ENCODE results near the gene FBXO31.

FBXO31 gene

GRCh38 chr16:87333101-87333500, 50.5 kb downstream of the FBXO31 start:
- no peak for TF ChIP-seq ZNF274 (IDR thresholded peaks at IDR 0.05; ENCODE audit: low read depth, low read length)
- no peak for TF ChIP-seq YY1 (IDR thresholded peaks at IDR 0.05; ENCODE audit: insufficient read depth, insufficient read length)
- TF ChIP-seq SUZ12 (IDR thresholded peaks at IDR 0.05; ENCODE audit: extremely low read depth, insufficient read depth, insufficient read length) = no peak
- H3K36me3 ChIP-seq (ENCODE audit: insufficient read depth, insufficient read length, low read length) = peaks cover 80% of the 10 kb centered on the region
- H3K9me3 ChIP-seq (ENCODE audit: insufficient read depth, low read length) = no peaks in the 10 kb centered on the region
- no peak overlapping the region for H3K4me3 ChIP-seq (ENCODE audit: insufficient read length, low read depth)
- DNase-seq (ENCODE audit: low read depth, low spot score) = no peak
- no peak overlapping the region for H3K9ac ChIP-seq (ENCODE audit: insufficient read length, low read depth)
- peaks cover 3% of the 10 kb centered on the region for H3K4me1 ChIP-seq (ENCODE audit: insufficient read depth, insufficient read length)
- H3K27me3 ChIP-seq (ENCODE audit: insufficient read depth, insufficient read length) = no peaks in the 10 kb centered on the region

DNA sequence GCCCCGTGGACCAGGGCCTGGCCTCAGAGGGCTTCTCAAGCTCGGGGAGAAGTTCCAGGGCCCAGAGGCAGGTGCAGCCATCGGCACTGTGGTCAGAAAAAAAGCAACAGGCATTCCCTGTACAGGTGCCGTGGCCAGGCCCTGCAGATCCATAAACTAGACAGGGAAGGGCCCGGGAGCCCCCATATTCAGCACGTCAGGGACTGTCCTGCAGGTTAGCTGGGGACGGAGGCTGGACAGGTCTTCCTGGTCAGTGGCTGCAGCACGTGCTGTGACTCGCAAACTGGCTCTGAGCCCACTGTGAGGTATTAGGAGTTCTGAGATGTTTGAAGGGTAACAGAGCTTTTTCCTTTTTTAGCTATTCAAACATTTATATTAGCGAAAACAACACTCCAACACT, 51.4 kb downstream of the FBXO31 start:
- H3K9me3 ChIP-seq (ENCODE audit: insufficient read depth, low read length) = no peaks in the 10 kb centered on the region
- H3K4me3 ChIP-seq (ENCODE audit: insufficient read length, low read depth) = no peak overlapping the region
- H3K27me3 ChIP-seq (ENCODE audit: insufficient read depth, insufficient read length) = no peaks in the 10 kb centered on the region
- TF ChIP-seq ZNF274 (IDR thresholded peaks at IDR 0.05; ENCODE audit: low read depth, low read length) (no peak), SUZ12 (IDR thresholded peaks at IDR 0.05; ENCODE audit: extremely low read depth, insufficient read depth, insufficient read length) (no peak), YY1 (IDR thresholded peaks at IDR 0.05; ENCODE audit: insufficient read depth, insufficient read length) (no peak)
- no peak overlapping the region for H3K9ac ChIP-seq (ENCODE audit: insufficient read length, low read depth)
- H3K4me1 ChIP-seq (ENCODE audit: insufficient read depth, insufficient read length) = peaks cover 3% of the 10 kb centered on the region
- peaks cover 87% of the 10 kb centered on the region for H3K36me3 ChIP-seq (ENCODE audit: insufficient read depth, insufficient read length, low read length)
- DNase-seq (ENCODE audit: low read depth, low spot score) = no peak

DNA sequence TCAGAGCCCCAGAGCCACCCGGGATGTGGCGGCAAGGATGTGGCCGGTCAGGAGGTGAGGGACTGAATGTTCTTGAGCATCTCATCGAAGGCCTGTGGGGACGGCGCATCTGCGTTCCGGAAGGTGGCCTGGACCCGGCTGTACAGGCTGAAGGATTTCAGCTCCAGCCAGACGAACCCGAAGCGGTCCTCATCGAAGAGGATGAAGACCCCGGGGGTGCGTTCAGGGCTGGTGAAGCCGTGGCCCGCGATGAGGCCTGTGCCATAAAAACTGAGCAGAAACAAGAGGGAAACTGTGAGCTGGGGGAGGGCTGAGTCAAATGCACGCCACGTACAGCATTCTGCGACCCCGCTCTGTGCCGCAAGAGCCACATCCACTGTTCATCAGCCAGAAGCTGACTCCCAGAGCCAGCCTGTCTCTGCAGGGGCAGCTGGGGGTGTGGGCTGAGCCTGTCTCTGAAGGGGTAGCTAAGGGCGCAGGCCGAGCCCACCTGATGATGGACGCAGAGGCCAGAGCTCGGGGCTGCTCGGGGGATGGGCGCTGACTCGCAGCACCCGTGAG, 52.3 kb downstream of the FBXO31 start:
- Histone ChIP-seq H3K9me3 (ENCODE audit: insufficient read depth, low read length) (no peaks in the 10 kb centered on the region), H3K4me1 (ENCODE audit: insufficient read depth, insufficient read length) (peaks cover 3% of the 10 kb centered on the region), H3K4me3 (ENCODE audit: insufficient read length, low read depth) (no peak overlapping the region), H3K9ac (ENCODE audit: insufficient read length, low read depth) (no peak overlapping the region), H3K27me3 (ENCODE audit: insufficient read depth, insufficient read length) (no peaks in the 10 kb centered on the region), H3K36me3 (ENCODE audit: insufficient read depth, insufficient read length, low read length) (peaks cover 89% of the 10 kb centered on the region)
- TF ChIP-seq ZNF274 (IDR thresholded peaks at IDR 0.05; ENCODE audit: low read depth, low read length) (no peak), SUZ12 (IDR thresholded peaks at IDR 0.05; ENCODE audit: extremely low read depth, insufficient read depth, insufficient read length) (no peak), YY1 (IDR thresholded peaks at IDR 0.05; ENCODE audit: insufficient read depth, insufficient read length) (no peak)
- DNase-seq (ENCODE audit: low read depth, low spot score) = no peak

DNA sequence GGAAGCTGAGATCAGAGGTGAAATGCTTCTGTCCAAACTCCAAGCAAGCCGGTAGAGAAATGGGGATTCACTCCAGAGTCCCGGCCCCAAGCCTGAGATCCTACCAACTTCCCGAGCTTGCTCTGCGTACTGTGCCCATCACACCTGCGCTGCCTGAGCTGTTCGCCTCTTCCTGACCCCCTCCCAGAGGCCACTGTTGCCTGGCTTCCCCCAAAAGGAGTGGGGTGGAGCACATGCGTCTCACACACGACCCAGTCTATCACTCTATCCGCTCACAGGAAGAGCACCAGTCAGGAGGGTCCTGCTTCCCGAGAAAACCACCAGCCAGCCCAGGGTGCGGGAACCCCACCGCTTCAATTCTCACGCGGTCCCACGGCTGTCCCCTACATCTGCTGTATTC, 52.9 kb downstream of the FBXO31 start:
- Histone ChIP-seq H3K9me3 (ENCODE audit: insufficient read depth, low read length) (no peaks in the 10 kb centered on the region), H3K36me3 (ENCODE audit: insufficient read depth, insufficient read length, low read length) (peaks cover 83% of the 10 kb centered on the region), H3K9ac (ENCODE audit: insufficient read length, low read depth) (no peak overlapping the region), H3K27me3 (ENCODE audit: insufficient read depth, insufficient read length) (no peaks in the 10 kb centered on the region), H3K4me3 (ENCODE audit: insufficient read length, low read depth) (no peak overlapping the region), H3K4me1 (ENCODE audit: insufficient read depth, insufficient read length) (peaks cover 3% of the 10 kb centered on the region)
- no peak for TF ChIP-seq YY1 (IDR thresholded peaks at IDR 0.05; ENCODE audit: insufficient read depth, insufficient read length)
- TF ChIP-seq ZNF274 (IDR thresholded peaks at IDR 0.05; ENCODE audit: low read depth, low read length) = no peak
- TF ChIP-seq SUZ12 (IDR thresholded peaks at IDR 0.05; ENCODE audit: extremely low read depth, insufficient read depth, insufficient read length) = no peak
- DNase-seq (ENCODE audit: low read depth, low spot score) = no peak

- DNase-seq (ENCODE audit: low read depth, low spot score) = no peak
- peaks cover 80% of the 10 kb centered on the region for H3K36me3 ChIP-seq (ENCODE audit: insufficient read depth, insufficient read length, low read length)
- TF ChIP-seq SUZ12 (IDR thresholded peaks at IDR 0.05; ENCODE audit: extremely low read depth, insufficient read depth, insufficient read length) (no peak), ZNF274 (IDR thresholded peaks at IDR 0.05; ENCODE audit: low read depth, low read length) (no peak), YY1 (IDR thresholded peaks at IDR 0.05; ENCODE audit: insufficient read depth, insufficient read length) (no peak)
These were observed 53.3 kb downstream of the FBXO31 start for GRCh38 chr16:87330257-87330624.

GRCh38 chr16:87329436-87330256, 53.9 kb downstream of the FBXO31 start:
- DNase-seq (ENCODE audit: low read depth, low spot score) = no peak
- peaks cover 7% of the 10 kb centered on the region for H3K4me1 ChIP-seq (ENCODE audit: insufficient read depth, insufficient read length)

More at GRCh38 chr16:87330257-87330624, 53.3 kb downstream of the FBXO31 start:
- H3K27me3 ChIP-seq (ENCODE audit: insufficient read depth, insufficient read length) = no peaks in the 10 kb centered on the region
- no peak overlapping the region for H3K9ac ChIP-seq (ENCODE audit: insufficient read length, low read depth)
- peaks cover 3% of the 10 kb centered on the region for H3K4me1 ChIP-seq (ENCODE audit: insufficient read depth, insufficient read length)
- H3K9me3 ChIP-seq (ENCODE audit: insufficient read depth, low read length) = no peaks in the 10 kb centered on the region
- no peak overlapping the region for H3K4me3 ChIP-seq (ENCODE audit: insufficient read length, low read depth)

GRCh38 chr16:87328846-87329245, 54.7 kb downstream of the FBXO31 start:
- TF ChIP-seq ZNF274 (IDR thresholded peaks at IDR 0.05; ENCODE audit: low read depth, low read length) (no peak), YY1 (IDR thresholded peaks at IDR 0.05; ENCODE audit: insufficient read depth, insufficient read length) (no peak), SUZ12 (IDR thresholded peaks at IDR 0.05; ENCODE audit: extremely low read depth, insufficient read depth, insufficient read length) (no peak)
- no peaks in the 10 kb centered on the region for H3K9me3 ChIP-seq (ENCODE audit: insufficient read depth, low read length)
- H3K36me3 ChIP-seq (ENCODE audit: insufficient read depth, insufficient read length, low read length) = peaks cover 72% of the 10 kb centered on the region
- no peak overlapping the region for H3K9ac ChIP-seq (ENCODE audit: insufficient read length, low read depth)
- no peak for DNase-seq (ENCODE audit: low read depth, low spot score)
- H3K4me1 ChIP-seq (ENCODE audit: insufficient read depth, insufficient read length) = peaks cover 11% of the 10 kb centered on the region
- no peak overlapping the region for H3K4me3 ChIP-seq (ENCODE audit: insufficient read length, low read depth)
- no peaks in the 10 kb centered on the region for H3K27me3 ChIP-seq (ENCODE audit: insufficient read depth, insufficient read length)

More at GRCh38 chr16:87329436-87330256, 53.9 kb downstream of the FBXO31 start:
- Histone ChIP-seq H3K9me3 (ENCODE audit: insufficient read depth, low read length) (no peaks in the 10 kb centered on the region), H3K27me3 (ENCODE audit: insufficient read depth, insufficient read length) (no peaks in the 10 kb centered on the region), H3K4me3 (ENCODE audit: insufficient read length, low read depth) (no peak overlapping the region), H3K9ac (ENCODE audit: insufficient read length, low read depth) (no peak overlapping the region), H3K36me3 (ENCODE audit: insufficient read depth, insufficient read length, low read length) (peaks cover 74% of the 10 kb centered on the region)
- no peak for TF ChIP-seq SUZ12 (IDR thresholded peaks at IDR 0.05; ENCODE audit: extremely low read depth, insufficient read depth, insufficient read length)
- TF ChIP-seq YY1 (IDR thresholded peaks at IDR 0.05; ENCODE audit: insufficient read depth, insufficient read length) = no peak
- no peak for TF ChIP-seq ZNF274 (IDR thresholded peaks at IDR 0.05; ENCODE audit: low read depth, low read length)
